Transverse colon (tissue), 3 donors: ENCODE data around the gene SDHAF3.

Experiments used
- POLR2A ChIP-seq: fragments of 450-650 bp; IDR thresholded peaks from one replicate; pipeline ENCODE4 v1.6.1; 2016; ENCODE audit warnings: antibody characterized with exemption, mild to moderate bottlenecking, moderate library complexity
- TF ChIP-seq, protein P1 (sequence below), 5 experiments: fragments of 200-600 bp in 3 of 5; fragments of 450-650 bp in 2 of 5; sonication (generic) in 3 of 5; IDR thresholded peaks; 1 replicate in 2 of 5; 2 replicates in 3 of 5; pipeline ENCODE4 v1.5.1; 2016 to 2017; ENCODE audit warnings: antibody characterized with exemption in 5 of 5, inconsistent platforms in 3 of 5, mild to moderate bottlenecking in 2 of 5, moderate library complexity in 1 of 5

DNA sequence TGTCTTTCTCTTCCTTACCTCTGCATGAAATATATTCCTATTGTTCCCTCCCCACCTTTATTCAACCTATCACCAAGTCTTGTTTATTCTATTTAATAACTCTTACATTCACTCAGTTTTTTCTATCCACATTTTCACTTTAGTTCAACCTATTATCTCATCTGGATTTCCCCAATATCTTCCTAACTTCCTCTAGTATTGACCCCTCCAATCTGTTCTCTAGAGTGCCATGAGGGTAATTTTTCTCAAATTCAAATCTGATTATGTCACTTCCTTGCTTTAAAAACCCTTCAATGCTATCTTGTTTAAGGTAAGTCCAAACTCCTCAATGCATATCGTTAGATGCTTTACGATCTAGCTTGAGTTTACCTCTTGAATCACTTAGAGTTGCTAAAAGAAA, 86.5 kb downstream of the SDHAF3 start:
- no peak for TF ChIP-seq POLR2A
- TF ChIP-seq, protein P1, sequence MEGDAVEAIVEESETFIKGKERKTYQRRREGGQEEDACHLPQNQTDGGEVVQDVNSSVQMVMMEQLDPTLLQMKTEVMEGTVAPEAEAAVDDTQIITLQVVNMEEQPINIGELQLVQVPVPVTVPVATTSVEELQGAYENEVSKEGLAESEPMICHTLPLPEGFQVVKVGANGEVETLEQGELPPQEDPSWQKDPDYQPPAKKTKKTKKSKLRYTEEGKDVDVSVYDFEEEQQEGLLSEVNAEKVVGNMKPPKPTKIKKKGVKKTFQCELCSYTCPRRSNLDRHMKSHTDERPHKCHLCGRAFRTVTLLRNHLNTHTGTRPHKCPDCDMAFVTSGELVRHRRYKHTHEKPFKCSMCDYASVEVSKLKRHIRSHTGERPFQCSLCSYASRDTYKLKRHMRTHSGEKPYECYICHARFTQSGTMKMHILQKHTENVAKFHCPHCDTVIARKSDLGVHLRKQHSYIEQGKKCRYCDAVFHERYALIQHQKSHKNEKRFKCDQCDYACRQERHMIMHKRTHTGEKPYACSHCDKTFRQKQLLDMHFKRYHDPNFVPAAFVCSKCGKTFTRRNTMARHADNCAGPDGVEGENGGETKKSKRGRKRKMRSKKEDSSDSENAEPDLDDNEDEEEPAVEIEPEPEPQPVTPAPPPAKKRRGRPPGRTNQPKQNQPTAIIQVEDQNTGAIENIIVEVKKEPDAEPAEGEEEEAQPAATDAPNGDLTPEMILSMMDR (IDR thresholded peaks at IDR 0.05) = no peak
